Lower leg skin (tissue), 3 donors: Measurements from ENCODE around the gene GLTP.

ENCODE experiments used
- CTCF ChIP-seq, 3 donors: fragments of 450-650 bp; IDR thresholded peaks; one replicate each; pipeline ENCODE4 v1.5.1; 2016; ENCODE audit warnings: antibody characterized with exemption in 3 of 3, mild to moderate bottlenecking in 3 of 3, moderate library complexity in 2 of 3
- POLR2A ChIP-seq, 2 donors: fragments of 450-650 bp; IDR thresholded peaks; one replicate each; pipeline ENCODE4 v1.6.1; 2016 to 2017; ENCODE audit warnings: antibody characterized with exemption in 2 of 2, mild to moderate bottlenecking in 1 of 2, moderate library complexity in 1 of 2

GRCh38 chr12:109831365-109831764 is 49.0 kb downstream of the GLTP start:
- TF ChIP-seq CTCF (IDR thresholded peaks at IDR 0.05) = no peak
- no peak for TF ChIP-seq POLR2A (IDR thresholded peaks at IDR 0.05)
